Measurements from ENCODE around the gene LRCH3.

Gene LRCH3

GRCh38 chr3:197791113-197791891, at the start of gene LRCH3:
Gene LRCH3 (plus strand): TSS chr3:197791254. CDS start chr3:197791279, 25 bp downstream.
- DNase-seq: peak; percentile 80

- DNase-seq: no peak
These were observed 48.3 kb upstream of the LRCH3 start for GRCh38 chr3:197742787-197743186.

- DNase-seq: no peak
These were observed 44.8 kb upstream of the LRCH3 start for GRCh38 chr3:197746209-197746608.

- no peak for DNase-seq
These were observed 44.2 kb upstream of the LRCH3 start for GRCh38 chr3:197746801-197747237.

GRCh38 chr3:197748597-197749314, 42.3 kb upstream of the LRCH3 start:
- DNase-seq: no peak

GRCh38 chr3:197749315-197749600, 41.8 kb upstream of the LRCH3 start:
- peak; percentile 55 for DNase-seq

- peak; percentile 78 for DNase-seq
These were observed 41.3 kb upstream of the LRCH3 start, which contains the start of gene FYTTD1 for GRCh38 chr3:197749601-197750395. Gene FYTTD1 (plus strand): TSS chr3:197749883. CDS start chr3:197749972, 89 bp downstream.

GRCh38 chr3:197750396-197750831, 40.6 kb upstream of the LRCH3 start:
- no peak for DNase-seq

- DNase-seq: no peak
These were observed 40.0 kb upstream of the LRCH3 start for GRCh38 chr3:197750858-197751737.

- no peak for DNase-seq
These were observed 38.9 kb upstream of the LRCH3 start for GRCh38 chr3:197752107-197752506.

GRCh38 chr3:197753263-197753662, 37.8 kb upstream of the LRCH3 start:
- DNase-seq: no peak

- DNase-seq: no peak
These were observed 34.4 kb upstream of the LRCH3 start for GRCh38 chr3:197756704-197757103.

GRCh38 chr3:197758512-197758911, 32.5 kb upstream of the LRCH3 start:
- no peak for DNase-seq

GRCh38 chr3:197761784-197762183, 29.3 kb upstream of the LRCH3 start:
- no peak for DNase-seq

GRCh38 chr3:197775317-197775716, 15.7 kb upstream of the LRCH3 start:
- DNase-seq: no peak

GRCh38 chr3:197782230-197782629, 8.8 kb upstream of the LRCH3 start:
- no peak for DNase-seq

GRCh38 chr3:197784019-197784585, 7.0 kb upstream of the LRCH3 start:
- DNase-seq: no peak

- no peak for DNase-seq
These were observed 3.6 kb upstream of the LRCH3 start for GRCh38 chr3:197787412-197787811.

- DNase-seq: no peak
These were observed 1.7 kb upstream of the LRCH3 start for GRCh38 chr3:197789309-197789708.

GRCh38 chr3:197790033-197790432, 1.0 kb upstream of the LRCH3 start:
- DNase-seq: no peak

GRCh38 chr3:197791892-197792647, 1.0 kb downstream of the LRCH3 start:
- DNase-seq: no peak
